NCI-H748 (cell line): ENCODE measurements around the gene IGLL1.
"Not testable (repeated sequence)": the region's sequence is repeated elsewhere in the genome, so short reads cannot be mapped to it uniquely, and the experiment has no call there.

Source experiments
- DNase-seq: peaks from one replicate; lab custom pipeline; 2025; ENCODE audit not compliant: unreplicated experiment; lab: John Stamatoyannopoulos, UW

Gene IGLL1

DNA sequence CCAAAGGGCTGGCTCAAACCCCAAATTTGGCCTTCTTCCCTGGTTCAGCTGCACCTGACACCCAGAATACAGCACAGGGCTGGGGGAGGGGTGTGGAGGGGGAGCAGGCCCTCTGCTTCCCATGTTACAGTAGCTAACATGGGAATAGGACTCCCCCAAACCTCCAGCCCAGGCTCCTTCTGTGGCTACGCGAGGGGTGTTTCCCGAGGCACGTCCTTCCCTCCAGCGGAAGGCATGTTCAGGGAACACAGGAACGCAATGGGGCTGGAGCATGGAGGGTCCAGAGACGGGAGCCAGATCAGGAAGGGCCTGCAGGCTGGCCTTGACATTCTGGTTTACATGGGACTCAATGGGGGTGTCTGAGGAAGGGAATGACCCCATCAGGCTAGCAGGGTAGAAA is 11.8 kb upstream of the IGLL1 start:
- no peak for DNase-seq

DNA sequence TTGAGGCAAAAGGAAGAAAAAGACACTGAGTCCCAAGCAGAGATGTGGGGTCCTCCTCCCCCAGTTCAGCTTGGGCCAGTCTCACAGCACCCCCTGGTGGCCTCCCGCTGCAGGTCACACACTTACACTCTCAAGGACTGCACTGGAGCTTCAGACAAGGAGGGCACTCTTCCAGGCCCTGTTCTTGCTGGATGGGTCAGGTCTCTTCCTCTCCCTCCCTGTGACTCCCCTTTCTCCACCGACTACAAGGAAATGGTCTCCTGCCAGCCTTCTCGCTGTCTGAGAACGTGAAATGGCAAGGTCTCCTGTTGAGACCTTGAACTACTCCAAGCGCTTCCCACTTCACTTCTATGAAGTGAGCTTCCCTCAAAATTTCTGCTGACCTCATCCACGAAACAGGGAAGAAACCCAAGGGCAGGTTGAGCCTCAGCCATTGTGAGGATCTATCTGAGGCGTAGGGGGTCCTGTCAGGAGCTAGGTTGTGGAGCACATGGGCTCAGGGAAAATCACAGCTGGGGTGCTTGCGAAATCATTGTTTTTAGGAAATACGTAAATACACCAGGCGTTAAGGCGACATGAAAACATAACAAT is 11.2 kb upstream of the IGLL1 start:
- peak; percentile 16 for DNase-seq

GRCh38 chr22:23583836-23584235 is 3.7 kb upstream of the IGLL1 start:
- no peak for DNase-seq

- no peak for DNase-seq
Observed at GRCh38 chr22:23583153-23583552, 3.1 kb upstream of the IGLL1 start.

- no peak for DNase-seq
Observed at GRCh38 chr22:23581260-23581650, 1.2 kb upstream of the IGLL1 start.

GRCh38 chr22:23580576-23581259 is 628 bp upstream of the IGLL1 start:
- no peak for DNase-seq

- no peak for DNase-seq
Observed at GRCh38 chr22:23579280-23579679, 810 bp downstream of the IGLL1 start.

DNA sequence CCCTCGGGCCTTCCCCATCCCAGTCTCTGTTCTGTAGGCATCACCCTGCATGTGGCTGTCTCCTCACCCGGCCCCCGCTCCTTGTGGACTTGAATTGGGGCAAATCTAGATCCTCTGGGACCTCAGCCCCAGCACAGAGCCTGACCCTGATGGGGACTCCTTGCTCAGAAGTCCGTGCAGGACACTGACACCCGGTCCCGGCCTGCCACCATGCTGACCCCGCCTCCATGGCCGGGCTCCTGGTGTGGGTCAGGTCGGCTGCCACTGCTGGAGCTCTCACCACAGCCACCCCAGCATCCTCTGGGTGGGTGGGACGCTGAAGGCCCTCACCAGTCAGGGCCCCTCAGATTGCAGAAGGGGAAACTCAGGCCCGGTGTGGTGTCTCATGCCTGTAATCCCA is 1.8 kb downstream of the IGLL1 start:
- DNase-seq = no peak

DNA sequence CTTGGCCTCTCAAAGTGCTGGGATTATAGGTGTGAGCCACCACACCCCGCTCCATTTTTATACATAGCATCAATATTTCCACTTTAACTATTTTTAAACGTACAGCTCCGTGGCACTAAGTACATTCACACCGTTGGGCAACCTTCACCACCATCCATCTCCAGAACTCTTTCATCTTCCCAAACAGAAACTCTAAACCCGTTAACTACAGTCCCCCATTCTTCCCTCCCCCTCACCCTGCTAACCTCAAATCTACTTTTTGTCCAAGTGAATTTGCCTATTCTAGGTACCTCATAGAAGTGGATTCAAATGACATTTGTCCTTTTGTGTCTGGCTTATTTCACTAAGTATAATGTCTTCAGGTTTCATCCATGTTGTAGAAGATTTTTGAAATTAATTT is 3.4 kb downstream of the IGLL1 start:
- DNase-seq = no peak

- no peak for DNase-seq
Observed at GRCh38 chr22:23575601-23576000, 4.5 kb downstream of the IGLL1 start.

DNA sequence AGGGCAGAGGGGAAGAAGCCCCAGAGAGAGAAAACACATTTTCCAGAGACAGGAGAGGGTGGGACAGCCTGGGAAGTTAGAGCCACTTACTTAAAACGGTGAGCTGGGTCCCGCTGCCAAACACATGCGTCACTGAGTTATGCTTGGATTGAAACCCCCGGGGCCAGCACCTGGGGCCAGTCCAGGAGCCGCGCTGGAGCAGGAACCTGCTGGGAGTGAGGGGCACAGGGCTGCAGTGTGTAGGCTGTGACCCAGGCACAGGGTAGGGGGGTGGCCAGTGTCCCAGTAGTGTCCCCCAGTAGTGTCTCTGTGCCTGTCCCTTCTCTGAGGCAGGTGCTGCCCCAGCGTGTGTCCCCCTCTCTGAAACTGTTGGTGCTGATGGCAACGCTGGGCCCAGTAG is 5.2 kb downstream of the IGLL1 start:
- DNase-seq = no peak

DNA sequence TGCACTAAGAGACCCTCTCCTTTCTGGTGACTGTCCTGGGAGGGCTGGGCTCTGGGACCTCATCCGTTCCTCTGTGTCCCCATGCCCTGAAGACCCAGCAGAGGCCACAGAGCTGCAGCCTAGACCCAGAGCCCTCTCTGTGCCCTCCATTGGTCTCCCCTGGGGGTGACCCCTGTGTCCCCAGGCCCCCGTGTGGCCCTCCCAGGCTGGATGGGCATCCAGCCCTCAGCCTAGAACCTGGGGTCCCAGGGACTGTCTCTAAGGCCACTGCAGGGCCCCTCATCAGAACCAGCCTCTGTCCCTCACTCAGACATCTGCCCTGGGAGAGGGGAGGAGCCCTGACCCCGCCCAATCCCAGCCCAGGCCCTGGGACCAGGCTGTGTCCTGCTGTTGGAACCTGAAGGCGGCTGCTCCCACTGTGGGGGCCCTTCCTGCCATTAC is 5.7 kb downstream of the IGLL1 start:
- no peak for DNase-seq

GRCh38 chr22:23573701-23574235 is 6.3 kb downstream of the IGLL1 start:
- DNase-seq = not testable (repeated sequence)

GRCh38 chr22:23573106-23573505 is 7.0 kb downstream of the IGLL1 start:
- not testable (repeated sequence) for DNase-seq

DNA sequence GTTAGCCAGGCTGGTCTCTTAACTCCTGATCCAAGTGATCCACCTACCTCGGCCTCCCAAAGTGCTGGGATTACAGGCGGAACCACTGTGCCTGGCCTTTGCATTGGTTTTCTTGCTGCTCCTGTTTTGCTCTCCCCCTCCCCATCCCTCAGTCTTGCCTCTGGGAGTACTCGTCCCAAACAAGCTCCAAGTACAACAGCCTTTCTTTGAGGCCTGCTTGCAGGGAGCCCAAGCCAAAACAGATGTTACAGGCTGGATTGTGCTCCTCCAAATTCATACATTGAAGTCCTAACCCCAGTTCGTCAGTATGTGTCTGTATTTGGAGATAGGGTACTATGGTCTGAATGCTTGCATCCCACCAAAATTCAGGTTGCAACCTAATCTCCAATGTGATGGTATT is 8.6 kb downstream of the IGLL1 start:
- DNase-seq = no peak

DNA sequence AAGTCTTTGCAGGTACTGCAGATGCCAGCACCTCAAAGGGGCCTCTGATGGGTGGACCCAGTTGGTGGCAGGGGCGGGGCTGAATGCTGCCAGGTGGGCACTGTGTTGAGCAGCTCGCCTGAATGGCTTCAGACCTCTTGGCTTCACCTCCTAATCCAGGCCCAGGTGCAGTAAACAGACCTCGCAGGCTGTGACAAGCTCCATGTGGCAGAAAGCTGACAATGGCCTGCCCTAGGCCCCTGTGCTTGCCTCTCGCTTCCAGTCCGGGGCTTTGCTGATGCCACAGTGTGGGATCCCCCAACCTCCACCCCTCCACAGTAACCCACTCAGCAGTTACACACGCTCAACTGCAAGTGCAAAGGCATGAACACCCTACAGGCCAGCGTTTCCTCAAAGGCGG is 9.4 kb downstream of the IGLL1 start:
- no peak for DNase-seq

DNA sequence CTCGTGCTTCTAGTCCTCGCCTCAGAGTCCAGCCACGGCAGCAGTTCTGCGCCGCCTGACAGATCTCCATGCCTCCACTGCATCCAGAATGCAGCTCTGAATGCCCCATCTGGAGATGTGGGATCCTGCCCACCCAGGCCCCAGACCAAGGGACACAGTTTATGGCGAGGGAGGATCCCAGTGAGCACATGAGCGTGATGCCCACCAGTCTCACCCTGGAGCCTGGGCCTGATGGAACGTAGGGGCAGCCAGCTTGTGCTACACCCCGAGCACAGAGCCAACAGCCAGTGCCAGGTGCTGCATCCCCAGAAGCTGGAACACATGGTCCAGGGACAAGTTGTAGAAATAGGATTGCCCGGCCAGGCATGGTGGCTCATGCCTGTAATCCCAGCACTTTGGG is 10.4 kb downstream of the IGLL1 start:
- no peak for DNase-seq

DNA sequence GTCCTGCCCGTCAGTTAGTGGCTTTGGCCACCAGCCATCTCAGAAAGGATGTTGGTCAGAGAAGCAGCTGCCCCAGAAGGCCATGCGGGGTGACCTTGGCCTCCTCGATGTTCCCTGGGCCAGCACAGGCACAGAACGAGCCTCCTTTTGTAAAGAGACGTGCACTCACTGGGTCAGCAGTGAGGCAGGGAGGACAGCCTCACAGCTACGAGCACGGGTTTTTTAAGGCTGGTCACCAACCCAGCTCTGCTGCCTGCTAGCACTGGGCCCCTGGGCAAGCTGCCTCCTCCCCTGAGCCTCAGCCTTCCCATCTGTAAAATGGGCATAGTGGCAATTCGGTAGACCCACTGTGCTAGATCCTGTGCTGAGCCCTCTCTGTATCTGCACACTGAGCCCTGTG is 10.8 kb downstream of the IGLL1 start:
- DNase-seq = no peak

DNA sequence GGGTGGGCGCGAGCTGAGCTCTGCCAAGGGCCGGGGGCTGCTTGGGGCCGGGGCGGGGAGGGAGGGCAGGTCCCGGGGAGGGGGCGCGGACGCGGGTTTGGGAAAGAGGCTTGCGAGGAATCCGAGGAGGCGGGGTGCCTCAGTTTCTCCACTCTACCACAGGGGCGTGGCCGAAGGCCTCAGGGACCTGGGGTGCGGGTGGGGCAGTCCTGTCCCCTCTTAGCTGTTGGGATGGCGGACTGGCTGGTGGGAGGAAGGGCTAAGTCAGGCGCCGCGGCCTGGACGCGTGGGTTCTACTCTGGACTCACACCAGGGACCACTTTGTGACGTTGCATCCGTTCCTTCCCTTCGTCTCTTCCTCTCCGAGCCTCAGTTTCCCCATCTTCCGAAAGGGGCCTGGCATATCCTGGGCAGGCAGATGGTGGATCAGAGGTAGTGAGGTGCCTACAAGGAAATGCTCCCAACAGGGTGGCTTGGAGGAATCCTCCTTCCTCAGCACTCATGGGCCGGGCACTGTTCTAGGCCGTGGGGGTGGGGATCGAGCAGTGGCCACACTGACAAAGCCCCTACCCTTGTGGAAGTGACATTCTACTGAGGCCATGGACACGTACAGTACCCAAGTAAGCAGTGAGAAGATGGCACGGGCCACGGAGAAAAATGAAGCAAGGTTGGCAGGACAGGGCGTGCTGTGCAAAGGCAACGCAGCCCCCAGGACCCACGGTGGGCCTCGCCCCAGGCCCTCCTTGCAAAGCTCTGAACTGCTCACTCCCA is 13.2 kb downstream of the IGLL1 start:
- DNase-seq = no peak

GRCh38 chr22:23565915-23566704 is 14.0 kb downstream of the IGLL1 start:
- peak; percentile 41 for DNase-seq

DNA sequence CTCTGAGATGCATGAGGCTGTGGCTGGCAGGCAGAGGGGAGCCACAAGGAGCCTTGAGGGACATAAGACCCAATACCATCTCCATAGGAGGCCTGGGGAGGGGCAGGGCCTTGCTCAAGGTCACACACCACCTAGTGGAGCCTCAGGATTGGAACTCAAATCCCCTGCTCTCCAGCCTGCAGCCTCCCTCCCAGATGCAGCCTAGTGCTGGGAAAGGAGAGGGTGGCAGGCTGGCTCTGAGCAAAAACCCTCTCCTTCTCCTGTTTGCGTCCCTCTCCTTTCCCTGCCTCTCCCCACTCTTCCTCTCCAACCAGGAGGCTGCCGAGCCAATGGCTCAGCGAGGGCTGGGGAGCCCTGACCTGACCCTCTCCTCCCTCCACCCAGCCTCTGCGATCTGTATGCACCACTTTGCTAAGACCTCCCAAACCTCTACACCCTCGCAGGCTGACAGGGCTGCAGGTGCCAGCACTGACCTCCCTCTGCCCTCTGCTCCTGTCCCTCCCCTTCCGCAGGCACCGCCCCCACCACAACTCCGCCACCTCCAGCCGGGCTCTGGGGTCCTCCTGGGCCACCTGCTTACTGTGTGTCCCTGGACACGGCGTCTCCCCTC is 14.7 kb downstream of the IGLL1 start:
- no peak for DNase-seq
